CD4-positive, CD25-positive, alpha-beta regulatory T cell (primary cell): ENCODE measurements around the gene PEAK1. TPM values are rescaled to one million over a fixed set of nuclear protein-coding genes. Genes with fewer than 3 reads are reported as not detected.

Source experiments
- ATAC-seq, 2 donors: fragments of 150-1000 bp; cut with Tn5 transposase; one replicate each; pipeline ENCODE4 v1.10.0; 2021; ENCODE audit warnings: low read depth in 2 of 2, moderate number of reproducible peaks in 2 of 2, moderate library complexity in 1 of 2
- DNase-seq, 3 donors: peaks; one replicate each; pipeline versions ENCODE4 v3.0.0 to v3.0.0-alpha.2; 2012 to 2022; ENCODE audit warnings: mixed read lengths in 1 of 3
- H3K27ac ChIP-seq: one replicate; pipeline ENCODE4 v1.7.0; 2013; ENCODE audit warnings: mild to moderate bottlenecking, low read length; ENCODE audit not compliant: insufficient read depth, poor library complexity, severe bottlenecking
- H3K27me3 ChIP-seq: one replicate; pipeline ENCODE4 v1.7.0; 2013; ENCODE audit warnings: low read length; ENCODE audit not compliant: control insufficient read depth, insufficient read depth
- H3K36me3 ChIP-seq: one replicate; pipeline ENCODE4 v1.7.0; 2013; ENCODE audit warnings: mild to moderate bottlenecking, low read length, moderate library complexity; ENCODE audit not compliant: control insufficient read depth, insufficient read depth
- H3K4me1 ChIP-seq: 2 replicates; pipeline ENCODE4 v1.7.0; 2013; ENCODE audit warnings: mild to moderate bottlenecking, low read length; ENCODE audit not compliant: insufficient read depth, control insufficient read depth, poor library complexity, severe bottlenecking
- H3K4me3 ChIP-seq: one replicate; pipeline ENCODE4 v1.7.0; 2013; ENCODE audit warnings: low read depth, mild to moderate bottlenecking, low read length, moderate library complexity
- H3K9me3 ChIP-seq, 2 experiments: 1 replicate in 1 of 2; 2 replicates in 1 of 2; pipeline ENCODE4 v1.7.0; 2013; ENCODE audit warnings: low read length in 2 of 2, mild to moderate bottlenecking in 1 of 2, moderate library complexity in 1 of 2; ENCODE audit not compliant: control insufficient read depth in 2 of 2
- H3K27ac Mint-ChIP-seq, 3 donors: one replicate each; pipeline ENCODE4 v1.8.0; 2020 to 2022; ENCODE audit warnings: mild to moderate bottlenecking in 3 of 3, mixed read lengths in 3 of 3, moderate library complexity in 2 of 3
- H3K27me3 Mint-ChIP-seq: one replicate; pipeline ENCODE4 v1.8.0; 2022; ENCODE audit warnings: mild to moderate bottlenecking, mixed read lengths
- H3K36me3 Mint-ChIP-seq: one replicate; pipeline ENCODE4 v1.8.0; 2020; ENCODE audit warnings: mixed read lengths
- H3K4me1 Mint-ChIP-seq, 4 donors: one replicate each; pipeline ENCODE4 v1.8.0; 2020 to 2022; ENCODE audit warnings: mixed read lengths in 4 of 4, mild to moderate bottlenecking in 1 of 4
- H3K4me3 Mint-ChIP-seq, 4 donors: one replicate each; pipeline ENCODE4 v1.8.0; 2020 to 2022; ENCODE audit warnings: mild to moderate bottlenecking in 4 of 4, mixed read lengths in 4 of 4, moderate library complexity in 3 of 4
- H3K9me3 Mint-ChIP-seq, 7 donors: one replicate each; pipeline ENCODE4 v1.8.0; 2020 to 2022; ENCODE audit warnings: mixed read lengths in 7 of 7, mild to moderate bottlenecking in 3 of 7, moderate library complexity in 2 of 7
- polyA plus RNA-seq, 4 donors: library from polyadenylated mRNA; unstranded; fragments of 300-500 nt; fragmentation: Illumina TruSeq; gene quantifications; one replicate each; pipeline ENCODE4 v1.2.3, GENCODE V29; 2021
- total RNA-seq: library from RNA; stranded (reverse); gene quantifications from one replicate; pipeline ENCODE4 v1.2.3, GENCODE V29; 2022

The PEAK1 gene
- total and polyA plus RNA-seq, 5 donors from 2014 or later = 0.15 to 9.6 (median 1.1) TPM

- peaks cover 14% of the 10 kb centered on the region for H3K4me1 ChIP-seq
- no peak overlapping the region for H3K4me3 ChIP-seq
- H3K27me3 ChIP-seq = no peaks in the 10 kb centered on the region
- H3K27ac ChIP-seq = no peak overlapping the region
- no peaks in the 10 kb centered on the region for H3K9me3 ChIP-seq
- H3K36me3 ChIP-seq = no peaks in the 10 kb centered on the region
- Mint-ChIP-seq H3K27me3 (peaks cover 14% of the 10 kb centered on the region), H3K4me1 (peaks cover 0 to 20% (median 13%) of the 10 kb centered on the region in 4 donors), H3K27ac (no peak overlapping the region), H3K36me3 (no peaks in the 10 kb centered on the region), H3K9me3 (peaks cover 0 to 2% (median 0%) of the 10 kb centered on the region in 7 donors), H3K4me3 (no peak overlapping the region)
- ATAC-seq = no peak
- no peak for DNase-seq
These were observed 345.6 kb downstream of the PEAK1 start for GRCh38 chr15:77074350-77074749.

GRCh38 chr15:77071305-77072223, 348.3 kb downstream of the PEAK1 start:
- Mint-ChIP-seq H3K4me1 (peaks cover 0 to 21% (median 18%) of the 10 kb centered on the region in 4 donors), H3K9me3 (peaks cover 0 to 2% (median 0%) of the 10 kb centered on the region in 7 donors), H3K27me3 (peaks cover 15% of the 10 kb centered on the region), H3K36me3 (no peaks in the 10 kb centered on the region), H3K27ac (peak overlapping the region; percentile 5 to 67 (median 65)), H3K4me3 (peak overlapping the region; percentile 86 to 93 (median 90))
- DNase-seq (no peak), ATAC-seq (no peak)
- Histone ChIP-seq H3K9me3 (no peaks in the 10 kb centered on the region), H3K27me3 (no peaks in the 10 kb centered on the region), H3K4me3 (peak overlapping the region; percentile 51), H3K36me3 (no peaks in the 10 kb centered on the region), H3K27ac (peak overlapping the region; percentile 7), H3K4me1 (peaks cover 14% of the 10 kb centered on the region)

GRCh38 chr15:77070495-77071304, 349.2 kb downstream of the PEAK1 start, which contains the start of gene TSPAN3:
TSS of gene TSPAN3 (minus strand) at chr15:77071109. CDS start at chr15:77070954, 155 bp downstream.
- H3K9me3 ChIP-seq = no peaks in the 10 kb centered on the region
- H3K27ac Mint-ChIP-seq = peak within 1 kb of the TSS; percentile 65 to 92 (median 83)
- ATAC-seq (peak; percentile 98), DNase-seq (peak; percentile 89 to 91 (median 91))
- H3K36me3 ChIP-seq = no peaks in the 10 kb centered on the region
- H3K4me3 Mint-ChIP-seq = peak within 1 kb of the TSS; percentile 86 to 94 (median 90)
- peaks cover 14% of the 10 kb centered on the region for H3K4me1 ChIP-seq
- peaks cover 0 to 21% (median 18%) of the 10 kb centered on the region in 4 donors for H3K4me1 Mint-ChIP-seq
- H3K27me3 Mint-ChIP-seq = peaks cover 15% of the 10 kb centered on the region
- H3K9me3 Mint-ChIP-seq = peaks cover 0 to 2% (median 0%) of the 10 kb centered on the region in 7 donors
- H3K27ac ChIP-seq = peak within 1 kb of the TSS; percentile 7
- peak within 1 kb of the TSS; percentile 66 for H3K4me3 ChIP-seq
- no peaks in the 10 kb centered on the region for H3K27me3 ChIP-seq
- no peaks in the 10 kb centered on the region for H3K36me3 Mint-ChIP-seq

GRCh38 chr15:77070180-77070494, 349.8 kb downstream of the PEAK1 start:
- H3K4me3 ChIP-seq = peak overlapping the region; percentile 66
- H3K27ac ChIP-seq = no peak overlapping the region
- peaks cover 15% of the 10 kb centered on the region for H3K27me3 Mint-ChIP-seq
- peak overlapping the region; percentile 77 to 94 (median 86) for H3K4me3 Mint-ChIP-seq
- H3K4me1 Mint-ChIP-seq = peaks cover 0 to 21% (median 18%) of the 10 kb centered on the region in 4 donors
- ATAC-seq = no peak
- no peaks in the 10 kb centered on the region for H3K36me3 ChIP-seq
- H3K4me1 ChIP-seq = peaks cover 14% of the 10 kb centered on the region
- H3K27ac Mint-ChIP-seq = peak overlapping the region; percentile 7 to 92 (median 9)
- peak in 1 of 3 donors; percentile 32 for DNase-seq
- no peaks in the 10 kb centered on the region for H3K27me3 ChIP-seq
- no peaks in the 10 kb centered on the region for H3K9me3 ChIP-seq
- H3K36me3 Mint-ChIP-seq = no peaks in the 10 kb centered on the region
- H3K9me3 Mint-ChIP-seq = peaks cover 0 to 2% (median 0%) of the 10 kb centered on the region in 7 donors

- H3K27ac ChIP-seq = no peak overlapping the region
- no peak for DNase-seq
These were observed 350.3 kb downstream of the PEAK1 start for GRCh38 chr15:77069521-77070121.

GRCh38 chr15:77068633-77069032, 351.3 kb downstream of the PEAK1 start:
- DNase-seq (no peak), ATAC-seq (no peak)
- Histone ChIP-seq H3K9me3 (no peaks in the 10 kb centered on the region), H3K4me3 (no peak overlapping the region), H3K27me3 (no peaks in the 10 kb centered on the region), H3K36me3 (no peaks in the 10 kb centered on the region), H3K27ac (no peak overlapping the region), H3K4me1 (peaks cover 14% of the 10 kb centered on the region)
- peak overlapping the region in 2 of 4 donors; percentile 6 to 46 for H3K4me3 Mint-ChIP-seq
- no peak overlapping the region for H3K27ac Mint-ChIP-seq
- H3K9me3 Mint-ChIP-seq = peaks cover 0 to 2% (median 0%) of the 10 kb centered on the region in 7 donors
- H3K36me3 Mint-ChIP-seq = peaks cover 3% of the 10 kb centered on the region
- H3K27me3 Mint-ChIP-seq = peaks cover 15% of the 10 kb centered on the region
- H3K4me1 Mint-ChIP-seq = peaks cover 0 to 27% (median 18%) of the 10 kb centered on the region in 4 donors

More at GRCh38 chr15:77069521-77070121, 350.3 kb downstream of the PEAK1 start:
- Histone ChIP-seq H3K27me3 (no peaks in the 10 kb centered on the region), H3K36me3 (no peaks in the 10 kb centered on the region), H3K9me3 (no peaks in the 10 kb centered on the region), H3K4me1 (peaks cover 14% of the 10 kb centered on the region), H3K4me3 (peak overlapping the region; percentile 66)
- Mint-ChIP-seq H3K4me1 (peaks cover 0 to 24% (median 18%) of the 10 kb centered on the region in 4 donors), H3K9me3 (peaks cover 0 to 2% (median 0%) of the 10 kb centered on the region in 7 donors), H3K36me3 (no peaks in the 10 kb centered on the region), H3K4me3 (peak overlapping the region; percentile 77 to 94 (median 86)), H3K27ac (peak overlapping the region; percentile 9 to 92 (median 83)), H3K27me3 (peaks cover 15% of the 10 kb centered on the region)
- no peak for ATAC-seq
